IPS DF 19.7 (cell line): ENCODE data around the gene PRKAG2.

Experiments used
- DNase-seq: peaks from one replicate; pipeline ENCODE4 v3.0.0-alpha.2; 2013; ENCODE audit warnings: low read depth, low spot score

Gene PRKAG2

GRCh38 chr7:151623766-151624165, 253.1 kb downstream of the PRKAG2 start:
- no peak for DNase-seq

GRCh38 chr7:151621961-151622360, 255.0 kb downstream of the PRKAG2 start:
- no peak for DNase-seq

GRCh38 chr7:151616443-151617213, 260.3 kb downstream of the PRKAG2 start:
- DNase-seq = no peak

- no peak for DNase-seq
These were observed 261.1 kb downstream of the PRKAG2 start for GRCh38 chr7:151615784-151616183.

GRCh38 chr7:151615058-151615457, 261.9 kb downstream of the PRKAG2 start:
- DNase-seq = no peak

GRCh38 chr7:151614019-151614418, 262.9 kb downstream of the PRKAG2 start:
- DNase-seq = no peak

- no peak for DNase-seq
These were observed 265.0 kb downstream of the PRKAG2 start for GRCh38 chr7:151611878-151612277.

- DNase-seq = no peak
These were observed 265.9 kb downstream of the PRKAG2 start for GRCh38 chr7:151611041-151611440.

- no peak for DNase-seq
These were observed 268.8 kb downstream of the PRKAG2 start for GRCh38 chr7:151608031-151608551.

GRCh38 chr7:151607464-151607867, 269.4 kb downstream of the PRKAG2 start:
- DNase-seq = no peak

GRCh38 chr7:151603951-151604350, 273.0 kb downstream of the PRKAG2 start:
- no peak for DNase-seq

GRCh38 chr7:151601521-151602305, 275.2 kb downstream of the PRKAG2 start:
- no peak for DNase-seq

- no peak for DNase-seq
These were observed 276.6 kb downstream of the PRKAG2 start for GRCh38 chr7:151600331-151600730.

GRCh38 chr7:151599401-151600227, 277.3 kb downstream of the PRKAG2 start:
- no peak for DNase-seq

GRCh38 chr7:151597541-151598444, 279.1 kb downstream of the PRKAG2 start:
- DNase-seq = no peak

GRCh38 chr7:151595702-151596350, 281.1 kb downstream of the PRKAG2 start:
- no peak for DNase-seq

GRCh38 chr7:151592868-151593486, 283.9 kb downstream of the PRKAG2 start:
- no peak for DNase-seq

GRCh38 chr7:151592330-151592729, 284.6 kb downstream of the PRKAG2 start:
- no peak for DNase-seq

- no peak for DNase-seq
These were observed 285.0 kb downstream of the PRKAG2 start for GRCh38 chr7:151591866-151592265.
